H9 (cell line): ENCODE measurements around the gene RELCH. TPM values are rescaled to one million over a fixed set of nuclear protein-coding genes. Genes with fewer than 3 reads are reported as not detected.

Experiments
- DNase-seq: peaks from one replicate; pipeline ENCODE4 v3.0.0-alpha.2; 2017
- H2AFZ ChIP-seq: one replicate; pipeline ENCODE4 v1.6.1; 2013; ENCODE audit warnings: mild to moderate bottlenecking, low read length, control low read depth, moderate library complexity
- H2AK5ac ChIP-seq: 2 replicates; pipeline ENCODE4 v1.6.1; 2013; ENCODE audit warnings: low read length, control low read depth, mixed read lengths; ENCODE audit not compliant: insufficient read length
- H2BK120ac ChIP-seq: one replicate; pipeline ENCODE4 v1.6.1; 2013; ENCODE audit warnings: low read depth, mild to moderate bottlenecking, low read length, control low read depth, inconsistent platforms; ENCODE audit not compliant: poor library complexity, severe bottlenecking
- H2BK12ac ChIP-seq: 2 replicates; pipeline ENCODE4 v1.6.1; 2013; ENCODE audit warnings: low read length, control low read depth, mixed read lengths, low read depth; ENCODE audit not compliant: insufficient read length
- H2BK15ac ChIP-seq: 2 replicates; pipeline ENCODE4 v1.6.1; 2013; ENCODE audit warnings: low read depth, low read length, control low read depth
- H2BK20ac ChIP-seq: one replicate; pipeline ENCODE4 v1.6.1; 2013; ENCODE audit warnings: low read depth, mild to moderate bottlenecking, low read length, control low read depth, inconsistent platforms; ENCODE audit not compliant: poor library complexity, severe bottlenecking
- H2BK5ac ChIP-seq: 2 replicates; pipeline ENCODE4 v1.6.1; 2013; ENCODE audit warnings: low read length, control low read depth, mixed read lengths; ENCODE audit not compliant: insufficient read length
- H3K14ac ChIP-seq: 2 replicates; pipeline ENCODE4 v1.6.1; 2013; ENCODE audit warnings: low read length, control low read depth; ENCODE audit not compliant: insufficient read depth
- H3K18ac ChIP-seq: 2 replicates; pipeline ENCODE4 v1.6.1; 2013; ENCODE audit warnings: low read depth, mild to moderate bottlenecking, mixed read lengths, low read length, control low read depth; ENCODE audit not compliant: insufficient read length
- H3K23ac ChIP-seq: 2 replicates; pipeline ENCODE4 v1.6.1; 2013; ENCODE audit warnings: low read length, control low read depth, mixed read lengths, low read depth; ENCODE audit not compliant: insufficient read length
- H3K23me2 ChIP-seq: 2 replicates; pipeline ENCODE4 v1.6.1; 2013; ENCODE audit warnings: low read depth, mild to moderate bottlenecking, mixed read lengths, low read length, control low read depth; ENCODE audit not compliant: insufficient read length, poor library complexity, severe bottlenecking
- H3K27ac ChIP-seq: 2 replicates; pipeline ENCODE4 v1.5.1; 2013; ENCODE audit warnings: low read length, control low read depth, mixed read lengths, low read depth; ENCODE audit not compliant: insufficient read length
- H3K27me3 ChIP-seq: 2 replicates; pipeline ENCODE4 v1.6.1; 2013; ENCODE audit warnings: low read length, control low read depth, inconsistent platforms; ENCODE audit not compliant: insufficient read depth
- H3K4ac ChIP-seq: 2 replicates; pipeline ENCODE4 v1.6.1; 2013; ENCODE audit warnings: low read depth, mild to moderate bottlenecking, control low read depth, inconsistent platforms, low read length, moderate library complexity
- H3K4me1 ChIP-seq: 2 replicates; pipeline ENCODE4 v1.6.1; 2013; ENCODE audit warnings: low read length, control low read depth, inconsistent platforms; ENCODE audit not compliant: insufficient read depth
- H3K4me2 ChIP-seq: 2 replicates; pipeline ENCODE4 v1.6.1; 2013; ENCODE audit warnings: low read length, control low read depth, mixed read lengths; ENCODE audit not compliant: insufficient read length, insufficient read depth
- H3K56ac ChIP-seq: 2 replicates; pipeline ENCODE4 v1.6.1; 2013; ENCODE audit warnings: low read depth, mild to moderate bottlenecking, mixed read lengths, low read length, control low read depth; ENCODE audit not compliant: insufficient read length
- H3K79me1 ChIP-seq: 2 replicates; pipeline ENCODE4 v1.6.1; 2013; ENCODE audit warnings: low read depth, mild to moderate bottlenecking, moderate library complexity, low read length, control low read depth, inconsistent platforms; ENCODE audit not compliant: insufficient read depth, poor library complexity, severe bottlenecking
- H3K79me2 ChIP-seq: 2 replicates; pipeline ENCODE4 v1.6.1; 2013; ENCODE audit warnings: low read length, control low read depth, inconsistent platforms; ENCODE audit not compliant: insufficient read depth
- H3K9ac ChIP-seq: 2 replicates; pipeline ENCODE4 v1.6.1; 2013; ENCODE audit warnings: low read length, control low read depth, mixed read lengths; ENCODE audit not compliant: insufficient read length; ENCODE audit errors: extremely low read depth
- H3K9me3 ChIP-seq: one replicate; pipeline ENCODE4 v1.6.1; 2013; ENCODE audit warnings: low read depth, low read length, inconsistent platforms; ENCODE audit not compliant: control insufficient read depth
- H3T11ph ChIP-seq: one replicate; pipeline ENCODE4 v1.6.1; 2013; ENCODE audit warnings: mild to moderate bottlenecking, low read length, control low read depth, inconsistent platforms
- H4K20me1 ChIP-seq: one replicate; pipeline ENCODE4 v1.6.1; 2013; ENCODE audit not compliant: control insufficient read depth, insufficient read length, insufficient read depth
- H4K5ac ChIP-seq: 2 replicates; pipeline ENCODE4 v1.6.1; 2013; ENCODE audit warnings: low read depth, mild to moderate bottlenecking, mixed read lengths, low read length, control low read depth; ENCODE audit not compliant: insufficient read length
- H4K8ac ChIP-seq: replicated peaks from 2 replicates; pipeline ENCODE4 v1.6.1; 2013; ENCODE audit warnings: low read length, control low read depth, mixed read lengths, low read depth; ENCODE audit not compliant: insufficient read length
- H4K91ac ChIP-seq: 2 replicates; pipeline ENCODE4 v1.6.1; 2013; ENCODE audit warnings: low read depth, mild to moderate bottlenecking, moderate library complexity, mixed read lengths, low read length, control low read depth; ENCODE audit not compliant: insufficient read length
- H3K27ac Mint-ChIP-seq, 3 experiments: 2 replicates in 2 of 3; 3 replicates in 1 of 3; pipeline ENCODE4 v1.8.0; 2020 to 2021; ENCODE audit warnings: mixed read lengths in 3 of 3, mild to moderate bottlenecking in 1 of 3, moderate library complexity in 1 of 3
- H3K27me3 Mint-ChIP-seq: 2 replicates; pipeline ENCODE4 v1.8.0; 2021; ENCODE audit warnings: low read depth, mild to moderate bottlenecking, moderate library complexity, mixed read lengths
- H3K36me3 Mint-ChIP-seq, 3 experiments: 2 replicates in 2 of 3; 3 replicates in 1 of 3; pipeline ENCODE4 v1.8.0; 2020 to 2021; ENCODE audit warnings: low read depth in 3 of 3, mixed read lengths in 3 of 3; ENCODE audit not compliant: insufficient read depth in 1 of 3
- H3K4me1 Mint-ChIP-seq, 2 experiments: 2 replicates each; pipeline ENCODE4 v1.8.0; 2020; ENCODE audit warnings: mixed read lengths in 2 of 2
- H3K4me3 Mint-ChIP-seq, 2 experiments: 2 replicates in 1 of 2; 3 replicates in 1 of 2; pipeline ENCODE4 v1.8.0; 2020 to 2021; ENCODE audit warnings: mild to moderate bottlenecking in 2 of 2, mixed read lengths in 2 of 2, moderate library complexity in 1 of 2
- H3K9me3 Mint-ChIP-seq, 2 experiments: 2 replicates in 1 of 2; 3 replicates in 1 of 2; pipeline ENCODE4 v1.8.0; 2020; ENCODE audit warnings: mild to moderate bottlenecking in 2 of 2, mixed read lengths in 2 of 2, moderate library complexity in 1 of 2
- CTCF ChIP-seq: fragments of 200-600 bp; sonication (generic); conservative IDR thresholded peaks from 3 replicates; pipeline ENCODE4 v1.8.0; 2021; ENCODE audit warnings: antibody characterized with exemption, mild to moderate bottlenecking
- WGBS: extraction: QIAGEN DNeasy Blood & Tissue Kit; methylation state at CpG from one replicate; pipeline ENCODE4 v1.1.7; 2013; ENCODE audit warnings: missing lambda C conversion rate, low lambda C conversion rate, mixed read lengths; ENCODE audit not compliant: insufficient read length; ENCODE audit errors: extremely low coverage; 5-methylcytosine and 5-hydroxymethylcytosine counted together
- total RNA-seq: library from RNA; stranded (reverse); gene quantifications from 2 replicates; pipeline ENCODE4 v1.2.1, GENCODE V29; 2021

RELCH gene
- total RNA-seq, 1 experiment from 2014 or later: 32.3 TPM

GRCh38 chr18:62245177-62245576 is 58.1 kb downstream of the RELCH start:
- DNase-seq: no peak
- no peak overlapping the region for H2BK120ac ChIP-seq
- H3K14ac ChIP-seq: no peak overlapping the region
- H3K27ac ChIP-seq: no peak overlapping the region
- Mint-ChIP-seq H3K36me3 (peaks cover 8 to 18% (median 17%) of the 10 kb centered on the region in 3 experiments; a peak in 6 of 7 replicates), H3K27me3 (no peaks in the 10 kb centered on the region), H3K4me3 (no peak overlapping the region), H3K9me3 (peaks cover 3 to 8% of the 10 kb centered on the region in 2 experiments; a peak in 2 of 5 replicates), H3K27ac (no peak overlapping the region), H3K4me1 (no peaks in the 10 kb centered on the region)
- no peaks in the 10 kb centered on the region for H3K23me2 ChIP-seq
- no peak overlapping the region for H3K56ac ChIP-seq
- no peak overlapping the region for H2BK15ac ChIP-seq
- no peaks in the 10 kb centered on the region for H3K27me3 ChIP-seq
- no peak overlapping the region for H4K5ac ChIP-seq
- H4K91ac ChIP-seq: no peak overlapping the region
- no peak overlapping the region for H3K23ac ChIP-seq
- H4K8ac ChIP-seq: no peak overlapping the region
- no peaks in the 10 kb centered on the region for H3K4me1 ChIP-seq
- H3K18ac ChIP-seq: no peak overlapping the region
- no CpG with 5 or more reads among the region's 8 CpGs for WGBS
- no peaks in the 10 kb centered on the region for H3K9me3 ChIP-seq
- no peak overlapping the region for H2BK12ac ChIP-seq
- no peaks in the 10 kb centered on the region for H3K79me1 ChIP-seq
- H2AFZ ChIP-seq: no peak overlapping the region
- TF ChIP-seq CTCF: no peak
- H3K79me2 ChIP-seq: no peaks in the 10 kb centered on the region
- no peak overlapping the region for H2BK5ac ChIP-seq
- H3K9ac ChIP-seq: no peak overlapping the region
- H3T11ph ChIP-seq: no peak overlapping the region
- H3K4ac ChIP-seq: no peak overlapping the region
- no peaks in the 10 kb centered on the region for H4K20me1 ChIP-seq
- no peak overlapping the region for H2AK5ac ChIP-seq
- no peak overlapping the region for H3K4me2 ChIP-seq
- no peak overlapping the region for H2BK20ac ChIP-seq
